Tibial nerve (tissue), 3 donors: Measurements from ENCODE around the gene MED9.

ENCODE experiments used
- POLR2A ChIP-seq, 2 donors: fragments of 450-650 bp; IDR thresholded peaks; one replicate each; pipeline ENCODE4 v1.6.1; 2017; ENCODE audit warnings: antibody characterized with exemption in 2 of 2, mild to moderate bottlenecking in 2 of 2, moderate library complexity in 2 of 2
- TF ChIP-seq, protein P1 (sequence below), 5 experiments: fragments of 200-600 bp in 3 of 5; fragments of 450-650 bp in 2 of 5; sonication (generic) in 3 of 5; IDR thresholded peaks; one replicate each; pipeline ENCODE4 v1.5.1; 2016 to 2019; ENCODE audit warnings: antibody characterized with exemption in 5 of 5, mild to moderate bottlenecking in 3 of 5, moderate library complexity in 2 of 5

GRCh38 chr17:17518014-17518413, 41.2 kb downstream of the MED9 start:
- TF ChIP-seq POLR2A (IDR thresholded peaks at IDR 0.05), result no peak
- TF ChIP-seq, protein P1, sequence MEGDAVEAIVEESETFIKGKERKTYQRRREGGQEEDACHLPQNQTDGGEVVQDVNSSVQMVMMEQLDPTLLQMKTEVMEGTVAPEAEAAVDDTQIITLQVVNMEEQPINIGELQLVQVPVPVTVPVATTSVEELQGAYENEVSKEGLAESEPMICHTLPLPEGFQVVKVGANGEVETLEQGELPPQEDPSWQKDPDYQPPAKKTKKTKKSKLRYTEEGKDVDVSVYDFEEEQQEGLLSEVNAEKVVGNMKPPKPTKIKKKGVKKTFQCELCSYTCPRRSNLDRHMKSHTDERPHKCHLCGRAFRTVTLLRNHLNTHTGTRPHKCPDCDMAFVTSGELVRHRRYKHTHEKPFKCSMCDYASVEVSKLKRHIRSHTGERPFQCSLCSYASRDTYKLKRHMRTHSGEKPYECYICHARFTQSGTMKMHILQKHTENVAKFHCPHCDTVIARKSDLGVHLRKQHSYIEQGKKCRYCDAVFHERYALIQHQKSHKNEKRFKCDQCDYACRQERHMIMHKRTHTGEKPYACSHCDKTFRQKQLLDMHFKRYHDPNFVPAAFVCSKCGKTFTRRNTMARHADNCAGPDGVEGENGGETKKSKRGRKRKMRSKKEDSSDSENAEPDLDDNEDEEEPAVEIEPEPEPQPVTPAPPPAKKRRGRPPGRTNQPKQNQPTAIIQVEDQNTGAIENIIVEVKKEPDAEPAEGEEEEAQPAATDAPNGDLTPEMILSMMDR (IDR thresholded peaks at IDR 0.05), result no peak
